K562 (cell line): ENCODE measurements around the gene SPNS2. TPM values are rescaled to one million over a fixed set of nuclear protein-coding genes. Genes with fewer than 3 reads are reported as not detected.
A peak's percentile ranks its signal among the peaks of the same experiment; 100 is the strongest.

Experiments
- ATAC-seq: fragments of 200-7000 bp; cut with Tn5 transposase; 3 replicates; pipeline ENCODE4 v1.9.1; 2020; ENCODE audit warnings: moderate library complexity
- BruUV-seq: library from RNA; stranded (reverse); fragments of 400-500 nt; replicated peaks from 2 replicates; lab custom pipeline; 2021; lab: Mats Ljungman, UMichigan
- CTCF ChIA-PET: fragments of 300-600 bp; formaldehyde crosslinking; extraction: SDS; loops from one replicate; lab custom pipeline; 2021; ENCODE audit warnings: low intra/inter-chr PET ratio; lab: Yijun Ruan, JAX
- POLR2A ChIA-PET: fragments of 300-600, 350-650 bp; sonication (Branson Sonifier 250); formaldehyde crosslinking; extraction: SDS; loops from one replicate; lab custom pipeline; 2021; ENCODE audit warnings: antibody characterized with exemption, inconsistent platforms; lab: Yijun Ruan, JAX
- DNase-seq, 4 experiments: peaks; one replicate each; pipeline versions ENCODE4 v3.0.0 to v3.0.0-alpha.2; 2011 to 2018; ENCODE audit warnings: low spot score in 3 of 4, mixed read lengths in 3 of 4; ENCODE audit errors: extremely low read depth in 1 of 4
- FAIRE-seq: peaks from 2 replicates; lab custom pipeline; 2011; peaks lifted over from hg19 to GRCh38; lab: Jason Lieb, UNC
- H2AFZ ChIP-seq: 2 replicates; pipeline ENCODE4 v1.6.0; 2011; ENCODE audit warnings: low read depth, low read length, control low read depth, inconsistent platforms
- H3K27ac ChIP-seq: fragments of 200-600 bp; 3 replicates; pipeline ENCODE4 v1.8.0; 2011; ENCODE audit warnings: low read depth, mild to moderate bottlenecking, control low read depth, inconsistent platforms, low read length, moderate library complexity, mixed read lengths; ENCODE audit errors: extremely low read depth
- H3K27me3 ChIP-seq, 2 experiments: fragments of 300-600 bp in 1 of 2; 2 replicates in 1 of 2; 3 replicates in 1 of 2; pipeline versions ENCODE4 v1.6.0 to v1.8.0; 2011; ENCODE audit warnings: inconsistent platforms in 2 of 2, low read length in 2 of 2, mild to moderate bottlenecking in 1 of 2, mixed read lengths in 1 of 2, moderate library complexity in 1 of 2; ENCODE audit not compliant: control insufficient read depth in 2 of 2, insufficient read depth in 2 of 2
- H3K36me3 ChIP-seq: fragments of 300-600 bp; 3 replicates; pipeline ENCODE4 v1.8.0; 2011; ENCODE audit warnings: mild to moderate bottlenecking, low read length, inconsistent platforms; ENCODE audit not compliant: control insufficient read depth, insufficient read depth
- H3K4me1 ChIP-seq, 2 experiments: fragments of 200-600 bp in 1 of 2; replicated peaks in 1 of 2; 2 replicates in 1 of 2; 3 replicates in 1 of 2; pipeline versions ENCODE4 v1.5.1 to v1.8.0; 2011; ENCODE audit warnings: inconsistent platforms in 2 of 2, low read length in 2 of 2, mild to moderate bottlenecking in 1 of 2, mixed read lengths in 1 of 2, moderate library complexity in 1 of 2; ENCODE audit not compliant: control insufficient read depth in 2 of 2, insufficient read depth in 2 of 2
- H3K4me2 ChIP-seq: 2 replicates; pipeline ENCODE4 v1.6.1; 2011; ENCODE audit warnings: low read length, control low read depth, inconsistent platforms, mixed read lengths; ENCODE audit not compliant: insufficient read depth
- H3K4me3 ChIP-seq: fragments of 200-600 bp; sonication (generic), shearing (Covaris generic); 2 replicates; pipeline ENCODE4 v1.5.1; 2016; ENCODE audit warnings: control low read depth, inconsistent platforms
- H3K79me2 ChIP-seq: fragments of 200-600 bp; 3 replicates; pipeline ENCODE4 v1.8.0; 2011; ENCODE audit warnings: low read length, inconsistent platforms; ENCODE audit not compliant: control insufficient read depth, insufficient read depth
- H3K9ac ChIP-seq, 2 experiments: 2 replicates each; pipeline versions ENCODE4 v1.6.0 to v1.6.1; 2011; ENCODE audit warnings: low read depth in 2 of 2, low read length in 2 of 2, control low read depth in 1 of 2, inconsistent platforms in 1 of 2, mild to moderate bottlenecking in 1 of 2, mixed read lengths in 1 of 2; ENCODE audit not compliant: insufficient read depth in 1 of 2
- H3K9me1 ChIP-seq: one replicate; pipeline ENCODE4 v1.6.0; 2011; ENCODE audit warnings: inconsistent platforms, mild to moderate bottlenecking, low read length, moderate library complexity; ENCODE audit not compliant: control insufficient read depth, insufficient read depth
- H3K9me3 ChIP-seq: replicated peaks from 2 replicates; pipeline ENCODE4 v1.5.1; 2011; ENCODE audit warnings: low read depth, low read length, inconsistent platforms; ENCODE audit not compliant: control insufficient read depth, insufficient read depth
- H4K20me1 ChIP-seq: replicated peaks from 2 replicates; pipeline ENCODE4 v1.6.1; 2011; ENCODE audit warnings: low read length, inconsistent platforms, mixed read lengths; ENCODE audit not compliant: control insufficient read depth, insufficient read depth
- ARID3A ChIP-seq: IDR thresholded peaks from 2 replicates; pipeline ENCODE4 v1.6.1; 2012; ENCODE audit warnings: low read depth, low read length, improper control_type of control experiment, borderline replicate concordance
- TAL1 ChIP-seq: fragments of 450-650 bp; IDR thresholded peaks from 2 replicates; pipeline ENCODE4 v1.6.1; 2016; ENCODE audit warnings: mild to moderate bottlenecking
- WGBS: fragments of 100-300 bp; shearing (Covaris generic); methylation state at CpG from one replicate; pipeline ENCODE4 v1.1.6; 2016; ENCODE audit warnings: low coverage, mixed read lengths; ENCODE audit not compliant: insufficient coverage; ENCODE audit errors: missing lambda C conversion rate; 5-methylcytosine and 5-hydroxymethylcytosine counted together
- in situ Hi-C: fragments of 300-500 bp; cut with MboI; formaldehyde crosslinking; loops from 4 replicates; pipeline ENCODE4 v1.15.0; 2018; ENCODE audit warnings: inconsistent platforms, mixed read lengths
- intact Hi-C: fragments of 100-400 bp; cut with micrococcal nuclease; formaldehyde crosslinking; loops from 2 replicates; pipeline ENCODE4 v1.14.2; 2022
- polyA plus RNA-seq, 8 experiments: library from polyadenylated mRNA; depleted of rRNA in 4 of 8; stranded (reverse) in 5 of 8; unstranded in 3 of 8; fragments of >200 nt; fragmentation: Nextera tagmentation in 2 of 8; fragmentation: Illumina TruSeq in 1 of 8; extraction: Ambion mirVana in 2 of 8; extraction: Trizol in 1 of 8; gene quantifications; 2 replicates each; pipeline versions ENCODE4 v1.2.1 to v1.2.3, GENCODE V29; 2011 to 2014; ENCODE audit warnings: inconsistent platforms in 1 of 8, missing spikeins in 1 of 8
- total RNA-seq, 7 experiments: library from RNA; depleted of rRNA in 6 of 7; stranded (reverse); fragments of >200 nt in 6 of 7; fragmentation: Illumina TruSeq in 2 of 7; extraction: Trizol in 2 of 7; gene quantifications; 2 replicates each; pipeline versions ENCODE4 v1.2.1 to v1.2.3, GENCODE V29; 2011 to 2021; ENCODE audit warnings: low replicate concordance in 1 of 7

SPNS2 gene
- total and polyA plus RNA-seq, 9 of the 15 experiments (the other 6 are each of a cell fraction or from before 2014, with no cell fraction given) = 0.06 TPM; not detected in 8

- TF ChIP-seq TAL1 = no peak
- TF ChIP-seq ARID3A = no peak
These were observed 63.6 kb downstream of the SPNS2 start (continued) for GRCh38 chr17:4562015-4562969.

DNA sequence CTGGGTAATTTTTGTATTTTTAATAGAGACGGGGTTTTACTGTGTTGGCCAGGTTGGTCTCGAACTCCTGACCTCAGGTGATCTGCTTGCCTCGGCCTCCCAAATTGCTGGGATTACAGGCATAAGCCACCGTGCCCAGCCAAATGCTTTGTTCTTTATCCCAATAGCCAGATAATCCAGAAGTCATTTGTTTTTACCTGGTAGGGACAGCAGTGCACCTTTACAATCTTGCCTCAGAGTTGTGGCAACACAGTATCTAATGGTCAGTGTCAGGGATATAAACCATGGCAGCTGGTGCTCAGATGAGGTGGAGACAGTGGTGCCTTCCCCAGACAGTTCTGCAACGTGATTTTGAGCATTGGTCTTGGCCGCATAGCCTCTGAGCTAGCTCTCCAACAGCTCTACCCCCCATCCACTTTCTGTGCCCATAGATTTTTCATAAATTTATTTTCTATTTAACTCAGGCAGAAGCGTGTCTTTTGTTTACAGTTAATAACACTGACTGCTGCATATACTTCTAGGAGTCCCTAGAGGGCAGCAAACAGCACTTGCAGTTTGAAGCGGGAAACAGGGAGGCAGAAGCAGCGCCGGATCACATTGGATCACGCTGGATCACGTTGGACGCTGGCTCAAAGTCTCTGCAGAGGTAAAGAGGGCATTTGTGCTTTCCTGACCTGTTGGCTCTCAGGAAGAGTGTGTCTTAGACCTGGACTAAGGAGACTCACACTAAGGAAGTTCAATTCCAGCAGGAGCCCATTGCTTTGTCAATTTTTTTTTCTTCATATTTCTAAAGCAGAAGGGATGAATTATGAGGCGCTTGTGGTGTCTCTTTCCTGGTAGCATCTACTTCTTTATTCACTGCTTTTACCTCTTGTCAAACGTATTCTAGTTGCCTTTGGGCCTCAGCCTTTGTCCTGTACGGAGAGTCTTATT is 66.8 kb downstream of the SPNS2 start:
- 17% methylated on average over 16 of the region's 16 CpGs for WGBS
- FAIRE-seq (peak; percentile 93), DNase-seq (peak; percentile 42 to 80 (median 52)), ATAC-seq (peak; percentile 89)
- ChIA-PET POLR2A (no interaction called here), CTCF (interaction anchor here (1.1 to 3.1 kb wide), 2 partner anchors 58 to 60 kb away, joined by 4 to 27 read pairs; no protein-coding TSS in a partner anchor)
- H3K4me2 ChIP-seq = peak overlapping the region; percentile 66
- H3K4me3 ChIP-seq = no peak overlapping the region
- H3K27me3 ChIP-seq = peaks cover 0 to 4% of the 10 kb centered on the region in 2 experiments; a peak in 2 of 5 replicates
- peaks cover 0 to 2% of the 10 kb centered on the region in 2 experiments; a peak in 2 of 5 replicates for H3K4me1 ChIP-seq
- H3K36me3 ChIP-seq = no peaks in the 10 kb centered on the region
- in situ Hi-C loops (loop anchor here (5.0 kb wide), 1 partner anchor 57 kb away; no protein-coding TSS in a partner anchor), intact Hi-C loops (loop anchor here (2.0 to 10.0 kb wide), 2 partner anchors 61 to 139 kb away; partner anchors contain the start of gene PELP1)
- peak overlapping the region in 1 of 2 experiments; percentile 36; a peak in 1 of 4 replicates for H3K9ac ChIP-seq
- no peaks in the 10 kb centered on the region for H4K20me1 ChIP-seq
- peak overlapping the region; percentile 91 for H2AFZ ChIP-seq
- no peaks in the 10 kb centered on the region for H3K79me2 ChIP-seq
- no peaks in the 10 kb centered on the region for H3K9me1 ChIP-seq
- H3K9me3 ChIP-seq = no peaks in the 10 kb centered on the region
- no peak overlapping the region for H3K27ac ChIP-seq
- no TSS peak for BruUV-seq
